ENCODE results near the gene TRMT2A.

The TRMT2A gene

DNA sequence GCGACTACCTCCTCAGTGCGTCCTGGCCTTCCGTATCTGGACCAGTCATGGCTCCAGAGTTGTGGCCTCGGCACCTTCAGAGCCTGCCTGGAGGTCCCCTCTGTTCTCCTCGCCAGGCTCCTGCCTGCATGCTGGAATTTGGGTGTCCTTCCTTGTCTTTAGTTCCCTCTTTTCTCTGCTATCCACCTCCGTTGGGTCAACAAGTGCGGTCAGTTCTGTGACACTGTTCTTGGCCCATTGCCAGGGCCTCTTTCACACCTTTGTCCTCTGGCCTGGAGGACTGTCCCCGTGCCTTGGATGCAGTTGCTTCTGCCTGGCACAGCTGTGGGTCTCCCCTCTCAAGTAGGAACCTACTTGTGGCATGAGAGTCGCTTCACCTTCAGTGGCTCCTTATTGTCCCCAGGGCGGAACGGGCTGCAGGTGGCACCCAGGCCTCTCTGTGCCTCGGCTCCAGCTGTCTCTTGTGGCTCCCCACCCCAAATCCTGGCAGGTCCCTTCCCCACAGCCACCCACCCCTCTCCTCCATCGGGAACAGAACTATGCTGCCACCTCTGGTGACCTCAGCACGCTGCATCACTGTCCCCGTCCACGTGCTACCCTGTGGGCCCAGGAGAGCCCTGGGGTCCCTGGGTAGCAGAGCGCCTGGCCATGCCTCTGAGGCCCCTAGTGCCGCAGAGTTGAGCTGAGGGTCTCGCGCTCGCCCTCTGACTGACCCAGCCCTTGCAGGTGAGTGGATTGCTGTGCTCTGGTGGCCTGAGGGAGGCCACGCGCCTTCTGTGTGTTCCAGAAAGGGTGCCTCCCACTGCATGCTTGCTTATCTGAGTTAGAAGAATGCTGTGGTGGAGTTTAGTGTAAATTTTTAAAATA lies 32.2 kb downstream of the TRMT2A start:
- Histone ChIP-seq H3K9ac (ENCODE audit: low read length) (no peak overlapping the region), H3K4me3 (ENCODE audit: low read length) (no peak overlapping the region), H3K27me3 (replicated peaks; ENCODE audit: control insufficient read depth, insufficient read depth, low read length) (no peaks in the 10 kb centered on the region), H3K9me3 (ENCODE audit: control insufficient read depth, low read length) (no peaks in the 10 kb centered on the region), H3K36me3 (ENCODE audit: control insufficient read depth, insufficient read depth, low read length, severe bottlenecking) (peaks cover 44% of the 10 kb centered on the region), H3K4me1 (ENCODE audit: control insufficient read depth, insufficient read depth, low read length) (peaks cover 22% of the 10 kb centered on the region)
- peak; percentile 8 for DNase-seq (ENCODE audit: low read depth)

DNA sequence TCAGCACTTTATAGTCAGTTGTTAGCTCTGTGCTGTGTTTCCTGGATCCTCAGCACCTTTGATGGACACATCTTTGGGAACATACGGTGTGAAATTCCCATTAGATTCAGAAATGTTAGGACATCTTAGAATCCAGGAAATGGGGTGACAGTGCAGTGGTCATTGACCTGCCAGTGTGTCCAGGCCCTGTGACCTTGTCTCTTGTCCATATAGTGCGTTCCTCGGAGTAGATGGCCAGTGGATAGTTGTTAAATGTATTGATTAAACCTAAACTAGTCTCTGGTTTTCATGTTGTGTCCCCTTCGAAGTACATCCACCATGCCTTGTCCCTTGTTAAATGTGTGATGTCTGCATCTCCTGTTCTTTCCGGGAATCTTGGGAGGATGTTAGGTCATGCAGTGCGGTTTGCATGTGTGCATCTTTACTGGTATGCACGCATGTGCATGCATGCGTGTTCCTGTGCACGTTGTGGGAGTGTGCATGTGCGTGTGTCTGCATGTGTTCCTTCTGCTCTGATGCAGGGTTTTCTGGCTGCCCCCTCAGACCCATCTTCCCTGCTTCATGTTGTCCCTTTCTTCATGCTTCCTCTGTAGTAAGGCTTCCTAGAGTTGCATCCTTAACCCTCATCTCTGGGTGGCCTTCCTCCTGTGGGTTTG lies 33.0 kb downstream of the TRMT2A start:
- H3K36me3 ChIP-seq (ENCODE audit: control insufficient read depth, insufficient read depth, low read length, severe bottlenecking): peaks cover 36% of the 10 kb centered on the region
- peaks cover 22% of the 10 kb centered on the region for H3K4me1 ChIP-seq (ENCODE audit: control insufficient read depth, insufficient read depth, low read length)
- no peaks in the 10 kb centered on the region for H3K9me3 ChIP-seq (ENCODE audit: control insufficient read depth, low read length)
- no peak overlapping the region for H3K4me3 ChIP-seq (ENCODE audit: low read length)
- H3K27me3 ChIP-seq (replicated peaks; ENCODE audit: control insufficient read depth, insufficient read depth, low read length): no peaks in the 10 kb centered on the region
- no peak overlapping the region for H3K9ac ChIP-seq (ENCODE audit: low read length)
- DNase-seq (ENCODE audit: low read depth): no peak

DNA sequence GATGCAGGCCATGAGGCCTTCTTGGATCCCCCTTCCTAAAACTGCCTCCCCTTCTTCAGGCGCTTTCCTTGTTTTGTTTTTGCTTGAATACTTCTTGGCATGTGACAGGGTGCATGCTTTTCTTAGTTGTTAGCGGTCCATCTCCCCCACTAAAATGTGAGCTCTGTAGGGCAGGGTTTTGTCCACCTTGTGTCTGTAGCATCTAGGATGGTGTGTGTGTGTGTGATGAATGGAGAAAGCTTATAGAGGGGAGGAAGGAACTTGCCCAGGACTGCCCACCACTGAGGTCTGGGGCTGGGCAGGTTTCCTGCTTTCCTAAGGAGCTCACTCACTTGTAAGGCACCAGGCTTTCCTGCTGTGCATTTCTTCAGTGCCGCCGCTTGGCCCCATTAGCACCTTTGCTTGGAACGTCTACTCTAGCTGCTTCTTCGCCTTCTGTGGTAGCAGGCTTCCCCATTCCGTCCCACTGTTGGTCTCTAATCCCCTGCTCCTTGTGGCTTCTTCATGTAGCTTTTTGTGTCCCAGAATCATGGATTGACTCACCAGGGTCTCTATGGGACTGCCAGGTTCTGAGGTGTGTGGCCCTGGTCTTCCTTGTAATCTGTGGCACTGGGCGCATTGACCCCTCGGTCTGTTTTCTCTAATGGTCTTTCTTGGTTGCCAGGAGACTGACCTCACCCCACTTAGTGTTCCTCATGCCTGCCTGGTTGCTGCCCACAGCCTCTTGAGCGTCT lies 33.7 kb downstream of the TRMT2A start:
- peaks cover 22% of the 10 kb centered on the region for H3K4me1 ChIP-seq (ENCODE audit: control insufficient read depth, insufficient read depth, low read length)
- peak overlapping the region; percentile 10 for H3K9ac ChIP-seq (ENCODE audit: low read length)
- peaks cover 29% of the 10 kb centered on the region for H3K36me3 ChIP-seq (ENCODE audit: control insufficient read depth, insufficient read depth, low read length, severe bottlenecking)
- no peaks in the 10 kb centered on the region for H3K9me3 ChIP-seq (ENCODE audit: control insufficient read depth, low read length)
- DNase-seq (ENCODE audit: low read depth): no peak
- no peaks in the 10 kb centered on the region for H3K27me3 ChIP-seq (replicated peaks; ENCODE audit: control insufficient read depth, insufficient read depth, low read length)
- H3K4me3 ChIP-seq (ENCODE audit: low read length): no peak overlapping the region

DNA sequence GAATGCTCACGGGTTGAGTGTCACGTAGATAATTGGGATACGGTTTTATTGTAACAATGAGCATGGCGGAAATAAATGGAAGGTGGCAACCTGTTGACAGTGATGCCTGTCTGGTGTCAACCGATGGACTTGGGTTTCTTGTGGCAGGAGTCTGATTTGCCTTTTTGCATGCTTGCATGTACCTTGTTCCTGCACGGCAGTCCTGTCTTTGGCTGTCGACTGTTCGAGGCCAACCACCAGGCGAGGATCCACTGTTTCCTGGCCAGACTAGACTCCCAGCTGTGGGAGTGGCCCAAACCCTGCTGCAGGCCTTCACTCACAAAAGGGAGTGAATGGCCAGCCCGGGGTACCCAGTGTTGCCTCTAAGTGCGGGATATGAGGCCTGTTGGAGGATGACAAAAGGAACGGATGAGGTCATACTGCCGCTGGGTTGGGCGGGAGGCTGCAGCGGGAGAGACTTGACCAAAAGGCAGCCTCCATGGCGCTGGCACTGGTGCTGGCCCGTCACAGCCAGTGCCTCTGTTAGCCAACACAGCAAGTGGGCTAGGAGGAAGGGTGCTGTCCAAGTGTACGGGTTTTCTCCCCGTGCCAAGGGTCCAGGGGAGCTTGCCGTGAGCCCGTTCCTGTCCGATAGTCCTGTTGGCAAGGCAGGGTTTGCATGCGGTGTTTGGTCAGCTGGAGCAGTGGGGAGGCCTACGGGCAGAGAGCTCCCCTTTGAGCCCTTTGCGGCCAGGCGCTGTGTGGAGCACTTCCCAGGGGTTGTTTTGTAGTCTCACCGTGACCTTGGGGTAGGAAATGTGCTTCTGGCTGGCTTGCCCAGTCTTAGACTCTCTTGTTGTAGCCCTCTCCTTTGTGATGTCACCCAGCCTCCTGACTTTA lies 36.0 kb downstream of the TRMT2A start:
- DNase-seq (ENCODE audit: low read depth): peak; percentile 78
- no peaks in the 10 kb centered on the region for H3K27me3 ChIP-seq (replicated peaks; ENCODE audit: control insufficient read depth, insufficient read depth, low read length)
- H3K9me3 ChIP-seq (ENCODE audit: control insufficient read depth, low read length): no peaks in the 10 kb centered on the region
- peak overlapping the region; percentile 95 for H3K4me3 ChIP-seq (ENCODE audit: low read length)
- peak overlapping the region; percentile 95 for H3K9ac ChIP-seq (ENCODE audit: low read length)
- peaks cover 6% of the 10 kb centered on the region for H3K36me3 ChIP-seq (ENCODE audit: control insufficient read depth, insufficient read depth, low read length, severe bottlenecking)
- peaks cover 22% of the 10 kb centered on the region for H3K4me1 ChIP-seq (ENCODE audit: control insufficient read depth, insufficient read depth, low read length)

DNA sequence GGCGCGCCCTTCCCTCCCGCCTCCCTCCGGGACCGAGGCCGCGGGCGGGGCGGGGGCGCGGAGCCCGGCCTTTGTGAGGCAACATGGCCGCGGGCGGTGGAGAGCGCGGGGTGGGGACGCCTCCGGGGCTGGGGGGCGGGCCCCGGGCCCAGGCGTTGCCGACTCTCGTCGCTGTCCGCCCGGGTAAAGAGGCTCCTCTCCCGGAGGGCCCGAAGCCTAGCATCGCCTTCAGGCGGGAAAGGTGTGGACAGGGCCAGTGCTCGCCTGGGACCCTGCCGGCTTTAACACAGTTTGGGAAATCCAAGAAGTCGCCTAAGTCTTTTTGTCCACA lies 36.6 kb downstream of the TRMT2A start:
- peak; percentile 88 for DNase-seq (ENCODE audit: low read depth)

DNA sequence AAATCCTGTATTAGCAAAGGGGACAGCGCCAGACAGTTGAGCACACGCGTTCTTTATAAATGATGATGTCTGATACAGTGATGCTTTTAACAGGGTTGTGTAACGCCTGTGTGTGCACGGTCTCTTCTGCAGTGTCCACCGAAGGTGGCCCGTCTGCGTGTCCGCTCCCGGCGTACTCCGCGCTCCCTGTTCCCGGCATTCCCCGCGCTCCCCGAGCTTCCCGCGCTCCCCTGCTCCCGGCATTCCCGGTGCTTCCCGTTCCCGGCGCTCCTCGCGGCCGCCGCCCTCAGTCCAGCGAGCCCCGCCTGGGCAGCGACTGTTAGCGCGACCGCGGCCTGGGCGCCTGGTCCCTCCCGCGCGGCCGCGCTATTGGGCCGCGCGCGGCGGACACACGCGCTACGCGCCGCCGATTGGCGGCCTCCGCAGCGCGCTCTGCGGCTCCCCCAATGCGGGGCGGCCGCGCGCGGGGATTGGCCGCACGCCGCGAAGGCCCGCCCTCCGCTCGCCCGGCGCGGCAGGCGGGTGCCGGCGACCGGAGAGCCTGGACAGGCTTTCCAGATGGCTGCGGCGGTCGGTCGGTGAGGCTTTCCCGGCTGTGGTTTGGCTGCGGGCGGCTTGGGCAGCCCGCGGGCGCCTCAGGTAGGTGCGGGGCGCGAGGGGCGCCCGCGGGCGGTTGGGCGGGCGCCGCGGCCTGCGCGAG lies 37.1 kb downstream of the TRMT2A start, which contains the start of gene DGCR8:
Gene DGCR8 (plus strand): TSS at position 497 of the 700 bp plus-strand sequence. CDS start 5,723 bp downstream, outside the sequence.
- DNase-seq (ENCODE audit: low read depth): peak; percentile 97
- peaks cover 22% of the 10 kb centered on the region for H3K4me1 ChIP-seq (ENCODE audit: control insufficient read depth, insufficient read depth, low read length)
- no peaks in the 10 kb centered on the region for H3K27me3 ChIP-seq (replicated peaks; ENCODE audit: control insufficient read depth, insufficient read depth, low read length)
- H3K36me3 ChIP-seq (ENCODE audit: control insufficient read depth, insufficient read depth, low read length, severe bottlenecking): no peaks in the 10 kb centered on the region
- H3K9me3 ChIP-seq (ENCODE audit: control insufficient read depth, low read length): no peaks in the 10 kb centered on the region
- peak within 1 kb of the TSS; percentile 95 for H3K4me3 ChIP-seq (ENCODE audit: low read length)
- H3K9ac ChIP-seq (ENCODE audit: low read length): peak within 1 kb of the TSS; percentile 95

More for the DNA sequence above, 36.6 kb downstream of the TRMT2A start:
- H3K9me3 ChIP-seq (ENCODE audit: control insufficient read depth, low read length): no peaks in the 10 kb centered on the region
- peak overlapping the region; percentile 95 for H3K9ac ChIP-seq (ENCODE audit: low read length)
- H3K4me1 ChIP-seq (ENCODE audit: control insufficient read depth, insufficient read depth, low read length): peaks cover 22% of the 10 kb centered on the region
- H3K36me3 ChIP-seq (ENCODE audit: control insufficient read depth, insufficient read depth, low read length, severe bottlenecking): peaks cover under 1% of the 10 kb centered on the region
- peak overlapping the region; percentile 95 for H3K4me3 ChIP-seq (ENCODE audit: low read length)
- no peaks in the 10 kb centered on the region for H3K27me3 ChIP-seq (replicated peaks; ENCODE audit: control insufficient read depth, insufficient read depth, low read length)

DNA sequence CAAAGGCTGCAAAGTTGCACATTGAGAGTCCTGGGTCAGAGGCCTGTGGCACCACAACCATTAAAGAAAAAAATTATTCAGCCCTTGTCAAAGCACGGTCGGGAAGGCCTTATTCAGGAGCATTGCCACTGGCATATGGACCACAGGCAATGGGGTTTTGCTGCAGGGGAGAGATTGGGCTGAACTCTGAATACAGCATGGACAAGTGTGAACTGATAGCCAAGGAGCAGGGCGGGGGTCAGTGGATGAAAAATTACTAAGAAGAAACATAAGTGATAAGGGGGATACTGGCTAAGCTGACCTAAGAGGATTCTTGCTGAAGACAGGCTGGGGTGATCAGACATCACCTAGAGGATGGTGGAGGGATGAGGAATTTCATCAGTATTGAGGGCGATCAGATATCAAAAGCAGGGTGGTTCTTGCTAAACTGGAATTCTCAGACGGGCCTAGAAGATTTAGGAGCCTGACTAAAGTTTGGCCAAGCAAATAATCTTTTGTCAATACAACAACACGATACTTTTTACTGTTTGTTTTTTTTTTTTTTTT lies 40.3 kb downstream of the TRMT2A start:
- Histone ChIP-seq H3K9me3 (ENCODE audit: control insufficient read depth, low read length) (no peaks in the 10 kb centered on the region), H3K4me1 (ENCODE audit: control insufficient read depth, insufficient read depth, low read length) (peaks cover 12% of the 10 kb centered on the region), H3K27me3 (replicated peaks; ENCODE audit: control insufficient read depth, insufficient read depth, low read length) (no peaks in the 10 kb centered on the region), H3K9ac (ENCODE audit: low read length) (no peak overlapping the region), H3K36me3 (ENCODE audit: control insufficient read depth, insufficient read depth, low read length, severe bottlenecking) (no peaks in the 10 kb centered on the region), H3K4me3 (ENCODE audit: low read length) (no peak overlapping the region)
- no peak for DNase-seq (ENCODE audit: low read depth)

DNA sequence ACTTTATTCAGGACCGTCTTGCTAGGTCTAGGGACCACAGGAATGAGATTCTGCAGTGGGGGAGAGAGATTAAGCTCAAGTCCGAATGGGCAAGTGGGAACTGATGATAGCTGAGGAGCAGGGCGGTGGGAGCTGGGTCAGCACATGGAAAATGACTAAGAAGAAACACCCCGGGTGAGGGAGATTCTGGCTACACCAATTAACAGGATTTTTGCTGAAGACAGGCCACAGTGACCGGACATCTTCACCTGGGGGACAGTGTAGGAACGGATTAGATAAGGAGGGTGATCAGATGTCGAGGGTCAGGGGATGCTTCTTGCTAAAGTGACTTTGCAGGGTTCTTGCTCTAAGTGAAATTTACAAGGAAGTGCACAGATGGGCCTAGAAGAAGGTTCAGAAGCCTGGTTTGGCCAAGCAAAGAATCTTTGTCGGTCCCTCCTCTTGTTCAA lies 45.5 kb downstream of the TRMT2A start:
- Histone ChIP-seq H3K4me3 (ENCODE audit: low read length) (no peak overlapping the region), H3K9ac (ENCODE audit: low read length) (no peak overlapping the region), H3K4me1 (ENCODE audit: control insufficient read depth, insufficient read depth, low read length) (no peaks in the 10 kb centered on the region), H3K27me3 (replicated peaks; ENCODE audit: control insufficient read depth, insufficient read depth, low read length) (no peaks in the 10 kb centered on the region), H3K9me3 (ENCODE audit: control insufficient read depth, low read length) (no peaks in the 10 kb centered on the region), H3K36me3 (ENCODE audit: control insufficient read depth, insufficient read depth, low read length, severe bottlenecking) (no peaks in the 10 kb centered on the region)
- no peak for DNase-seq (ENCODE audit: low read depth)

DNA sequence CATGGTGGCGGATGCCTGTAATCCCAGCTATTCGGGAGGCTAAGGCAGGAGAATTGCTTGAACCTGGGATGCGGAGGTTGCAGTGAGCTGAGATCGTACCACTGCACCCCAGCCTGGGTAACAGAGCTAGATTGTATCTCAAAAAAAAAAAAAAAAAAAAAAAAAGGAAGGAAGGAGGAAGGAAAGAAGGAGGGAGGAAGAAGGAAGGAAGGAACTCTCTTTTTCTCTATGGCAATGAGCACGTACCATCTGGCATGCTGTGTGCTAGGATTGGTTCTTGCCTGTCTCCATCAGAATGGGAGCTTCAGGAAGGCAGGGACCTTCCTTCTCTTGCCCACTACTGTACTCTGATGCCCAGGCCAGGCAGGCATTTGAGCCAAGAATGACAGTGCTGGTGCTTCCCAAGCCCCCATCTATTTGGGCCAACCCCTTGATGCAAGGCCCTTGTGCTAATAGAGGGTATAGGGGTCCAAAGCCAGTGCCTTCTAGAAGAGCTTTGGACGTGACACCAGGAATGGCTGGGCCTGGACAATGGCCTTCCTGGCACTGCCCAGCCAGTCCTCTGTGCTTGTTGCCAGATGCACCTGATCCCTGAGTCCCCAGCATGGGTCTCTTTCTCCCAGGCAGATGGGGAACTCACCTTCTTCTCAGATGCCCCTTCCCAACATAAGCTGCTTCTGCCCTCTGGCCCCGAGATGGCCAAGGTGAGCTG lies 47.5 kb downstream of the TRMT2A start:
- DNase-seq (ENCODE audit: low read depth): no peak
- H3K9me3 ChIP-seq (ENCODE audit: control insufficient read depth, low read length): no peaks in the 10 kb centered on the region
- no peaks in the 10 kb centered on the region for H3K27me3 ChIP-seq (replicated peaks; ENCODE audit: control insufficient read depth, insufficient read depth, low read length)

More for the DNA sequence above, 47.5 kb downstream of the TRMT2A start:
- no peaks in the 10 kb centered on the region for H3K4me1 ChIP-seq (ENCODE audit: control insufficient read depth, insufficient read depth, low read length)
- H3K4me3 ChIP-seq (ENCODE audit: low read length): no peak overlapping the region
- H3K36me3 ChIP-seq (ENCODE audit: control insufficient read depth, insufficient read depth, low read length, severe bottlenecking): peaks cover 6% of the 10 kb centered on the region
- no peak overlapping the region for H3K9ac ChIP-seq (ENCODE audit: low read length)

Data from adipocyte (in vitro differentiated cells).